ENCODE measurements around the gene CNGA4.
A peak's percentile ranks its signal among the peaks of the same experiment; 100 is the strongest.
"Not testable (repeated sequence)": the region's sequence is repeated elsewhere in the genome, so short reads cannot be mapped to it uniquely, and the experiment has no call there.

The CNGA4 gene

DNA sequence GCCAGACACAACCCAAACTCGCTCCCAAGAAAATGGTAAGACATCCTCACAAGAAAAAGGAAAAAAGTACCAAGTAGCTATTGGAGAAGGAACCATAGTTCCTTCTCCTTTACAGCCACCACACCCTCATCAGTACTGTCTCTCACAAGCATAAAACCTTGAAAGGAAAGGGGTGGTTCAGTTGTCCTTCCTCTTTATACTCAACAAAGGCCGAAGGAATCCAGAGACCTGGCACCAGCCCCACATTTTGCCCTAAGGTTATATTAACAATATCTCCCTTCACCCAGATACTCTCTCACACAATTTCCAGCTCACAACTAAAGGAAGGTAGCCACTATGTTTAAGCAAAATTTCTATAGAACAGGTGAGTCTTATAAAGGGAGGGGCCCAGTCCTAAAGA, 13.0 kb upstream of the CNGA4 start:
- DNase-seq: no peak

DNA sequence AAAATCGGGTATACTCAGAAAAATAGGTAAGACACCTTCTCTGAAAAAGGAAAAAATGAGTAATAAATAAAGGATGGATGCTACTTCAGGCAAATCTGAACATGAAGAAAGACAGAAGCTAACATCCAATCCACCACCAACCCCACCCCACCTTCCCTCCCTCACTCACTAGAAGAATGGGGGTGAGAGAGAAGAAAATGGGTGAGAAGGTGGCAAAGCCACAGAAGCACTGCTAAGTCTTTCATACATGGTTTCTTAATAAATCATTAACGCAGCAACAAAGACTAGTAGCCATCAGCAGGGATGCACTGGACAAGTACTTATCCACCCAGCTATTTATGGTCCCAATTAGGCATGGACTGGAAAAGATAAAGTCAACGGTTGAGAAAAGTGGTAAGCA, 10.4 kb upstream of the CNGA4 start:
- DNase-seq: no peak

DNA sequence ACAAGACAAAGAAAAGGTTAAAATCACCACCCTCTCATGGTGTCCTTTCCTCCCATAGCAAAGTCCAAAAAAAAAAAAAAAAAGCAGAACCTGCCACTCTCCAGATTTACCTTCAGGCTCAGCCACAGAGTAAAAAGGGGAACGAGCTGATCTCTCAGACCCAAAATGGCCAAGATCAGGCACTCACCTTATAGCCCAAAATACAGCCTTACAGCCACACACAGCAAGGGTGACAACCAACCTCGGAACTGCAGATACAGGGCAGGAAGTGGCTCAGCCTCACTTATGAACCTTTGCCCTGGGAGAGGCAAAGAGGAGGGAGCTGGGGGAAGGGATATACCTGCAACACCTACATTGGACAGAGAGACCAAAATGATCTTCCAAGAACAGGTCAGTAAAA, 9.0 kb upstream of the CNGA4 start:
- no peak for DNase-seq

DNA sequence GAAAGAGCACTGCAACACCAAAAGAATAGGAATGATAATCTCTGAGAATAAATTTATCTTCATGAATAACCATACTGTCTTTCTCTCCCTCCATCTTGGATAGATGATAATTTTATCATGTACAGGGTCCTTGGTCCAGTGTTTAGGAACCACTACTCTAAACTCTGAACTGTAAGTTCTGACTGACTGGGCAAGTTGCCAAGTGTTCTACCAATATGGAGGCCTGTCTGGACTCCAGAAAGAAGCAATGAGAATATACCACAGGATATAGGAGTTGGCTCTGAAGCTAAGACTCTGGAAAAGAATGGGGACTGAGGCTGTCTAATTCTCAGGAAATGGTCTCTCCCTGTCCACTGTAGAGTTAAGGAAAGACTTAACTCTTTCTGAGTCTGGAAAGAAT, 6.0 kb upstream of the CNGA4 start:
- DNase-seq: no peak

DNA sequence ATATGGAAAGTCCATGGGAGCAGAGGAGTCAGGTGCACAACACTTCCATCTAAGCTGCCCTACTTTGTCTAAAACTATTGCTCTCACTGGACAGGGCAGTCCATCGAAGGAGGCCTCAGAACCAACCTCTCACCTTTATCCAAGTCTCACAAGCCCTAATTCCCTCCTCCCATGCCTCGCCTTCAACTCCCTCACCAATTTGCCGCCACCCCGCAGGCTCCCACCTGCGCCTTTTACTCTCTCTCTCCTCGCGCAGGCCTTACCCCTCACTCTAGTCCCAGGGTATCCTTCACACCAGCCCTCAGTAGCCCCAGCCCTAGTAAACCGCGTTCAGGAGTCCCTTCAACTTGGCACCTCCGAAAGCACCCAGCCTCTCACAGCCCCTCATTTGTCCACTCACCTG, 4.9 kb upstream of the CNGA4 start:
- no peak for DNase-seq

DNA sequence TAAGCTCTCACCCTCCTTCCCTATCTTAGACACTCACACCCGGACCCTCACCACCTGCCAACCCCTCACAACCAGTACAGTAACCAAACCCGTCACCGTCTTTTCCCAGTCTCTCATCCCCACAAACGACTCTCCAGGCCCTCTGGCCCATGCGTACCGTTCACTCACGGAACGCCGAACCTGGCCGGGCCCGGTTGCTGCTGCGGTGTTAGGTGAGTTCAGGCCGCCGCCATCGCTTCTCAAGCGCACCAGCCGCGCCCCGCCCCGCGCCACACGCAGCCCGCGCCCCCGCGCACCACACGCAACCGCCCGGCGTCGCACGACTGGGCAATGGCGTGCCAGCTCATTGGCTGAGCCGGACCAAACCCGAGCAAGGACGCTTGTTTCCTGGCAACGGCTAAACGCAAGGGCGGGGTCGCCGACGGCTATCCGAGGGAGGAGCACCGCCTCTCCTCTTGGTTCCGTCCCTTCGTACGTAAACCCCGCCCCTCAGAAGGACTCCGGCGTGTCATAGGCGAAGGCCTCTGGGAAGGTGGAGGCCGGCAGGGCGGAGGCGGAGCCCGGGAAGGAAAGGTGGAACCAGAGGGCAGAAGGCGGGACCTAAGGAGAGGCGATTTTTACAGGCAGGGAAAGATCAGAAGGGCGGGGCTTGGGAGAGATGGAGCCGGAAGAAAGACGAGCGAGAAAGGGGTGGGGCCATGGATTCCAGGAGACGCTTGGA, 4.3 kb upstream of the CNGA4 start, which contains the start of gene FHIP1B:
FHIP1B (minus strand) TSS at position 250 of the 721 bp plus-strand sequence. CDS start 10,120 bp downstream, outside the sequence.
- peak; percentile 98 for DNase-seq

DNA sequence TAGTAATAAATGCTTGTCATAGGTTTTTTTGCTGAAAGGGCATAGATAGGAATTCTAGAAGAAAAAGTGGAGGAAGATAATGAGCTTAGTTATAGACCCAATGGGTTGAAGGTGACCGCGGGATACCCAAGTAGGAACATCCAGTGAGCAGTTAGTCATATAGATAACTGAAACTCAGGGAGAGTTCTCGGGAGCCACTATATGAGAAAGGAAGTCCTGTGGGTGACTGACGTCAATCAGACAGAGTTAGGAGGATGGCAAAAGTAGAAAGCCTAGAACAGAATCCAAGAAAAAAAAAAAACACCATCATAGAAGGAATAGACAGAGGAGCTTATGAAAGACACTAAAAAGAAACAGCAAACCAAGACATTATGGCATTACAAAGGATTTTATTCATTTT, 1.6 kb upstream of the CNGA4 start:
- no peak for DNase-seq

DNA sequence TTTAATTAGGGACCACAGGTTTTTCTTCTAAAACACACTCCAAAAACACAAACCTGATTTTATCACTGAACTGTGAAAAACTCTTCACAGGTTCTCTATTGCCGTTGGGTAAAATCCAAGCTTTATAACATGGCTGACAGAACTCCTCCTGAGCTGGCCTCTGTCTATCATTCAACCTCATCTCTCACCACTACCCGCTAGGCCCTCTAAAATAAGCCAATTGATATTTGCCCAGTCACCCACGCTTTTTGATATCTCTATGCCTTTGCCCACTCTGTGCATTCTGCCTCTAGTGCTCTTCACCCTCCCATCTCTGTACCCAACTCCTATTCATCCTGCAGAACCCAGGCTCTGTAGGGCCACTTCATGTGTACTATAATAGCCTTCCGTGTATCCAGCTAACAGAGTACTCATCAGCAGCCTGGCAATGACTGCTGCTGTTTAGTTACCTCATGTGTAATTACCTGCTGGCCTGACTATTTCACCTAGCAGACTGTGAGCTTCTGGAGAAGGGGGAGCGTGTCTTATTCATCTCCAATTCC, 1.1 kb upstream of the CNGA4 start:
- DNase-seq: no peak

DNA sequence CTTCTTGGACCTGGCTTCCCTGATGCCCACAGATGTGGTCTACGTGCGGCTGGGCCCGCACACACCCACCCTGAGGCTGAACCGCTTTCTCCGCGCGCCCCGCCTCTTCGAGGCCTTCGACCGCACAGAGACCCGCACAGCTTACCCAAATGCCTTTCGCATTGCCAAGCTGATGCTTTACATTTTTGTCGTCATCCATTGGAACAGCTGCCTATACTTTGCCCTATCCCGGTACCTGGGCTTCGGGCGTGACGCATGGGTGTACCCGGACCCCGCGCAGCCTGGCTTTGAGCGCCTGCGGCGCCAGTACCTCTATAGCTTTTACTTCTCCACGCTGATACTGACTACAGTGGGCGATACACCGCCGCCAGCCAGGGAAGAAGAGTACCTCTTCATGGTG, 1.2 kb downstream of the CNGA4 start:
- DNase-seq: no peak

DNA sequence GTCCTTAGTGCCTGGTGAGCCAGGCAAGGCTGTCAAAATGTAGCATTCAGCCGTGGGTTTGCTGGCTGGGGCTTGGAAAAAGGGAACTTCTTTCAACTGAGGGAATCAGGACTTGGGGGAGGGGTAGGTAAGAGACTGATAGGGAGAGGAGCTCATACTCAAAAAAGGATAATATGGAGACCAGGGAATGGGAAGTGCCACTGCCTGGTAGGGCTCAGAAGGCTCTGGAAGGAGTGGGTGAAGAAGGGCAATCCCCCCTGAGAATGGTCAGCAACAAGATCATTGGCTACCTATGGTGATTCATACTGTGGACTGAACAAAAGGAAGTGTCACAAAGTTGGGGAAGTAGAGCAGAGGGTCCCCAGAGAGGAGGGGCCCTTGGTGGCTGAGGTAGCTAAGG, 1.9 kb downstream of the CNGA4 start:
- no peak for DNase-seq

DNA sequence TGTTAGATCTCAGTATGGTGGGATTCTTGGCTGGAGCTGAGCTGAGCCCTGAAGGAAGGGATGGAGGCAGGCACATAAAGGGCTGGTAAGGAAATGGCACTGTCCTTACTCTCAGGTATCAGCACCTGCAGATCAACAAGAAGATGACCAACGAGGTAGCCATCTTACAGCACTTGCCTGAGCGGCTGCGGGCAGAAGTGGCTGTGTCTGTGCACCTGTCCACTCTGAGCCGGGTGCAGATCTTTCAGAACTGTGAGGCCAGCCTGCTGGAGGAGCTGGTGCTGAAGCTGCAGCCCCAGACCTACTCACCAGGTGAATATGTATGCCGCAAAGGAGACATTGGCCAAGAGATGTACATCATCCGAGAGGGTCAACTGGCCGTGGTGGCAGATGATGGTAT, 2.4 kb downstream of the CNGA4 start:
- DNase-seq: no peak

DNA sequence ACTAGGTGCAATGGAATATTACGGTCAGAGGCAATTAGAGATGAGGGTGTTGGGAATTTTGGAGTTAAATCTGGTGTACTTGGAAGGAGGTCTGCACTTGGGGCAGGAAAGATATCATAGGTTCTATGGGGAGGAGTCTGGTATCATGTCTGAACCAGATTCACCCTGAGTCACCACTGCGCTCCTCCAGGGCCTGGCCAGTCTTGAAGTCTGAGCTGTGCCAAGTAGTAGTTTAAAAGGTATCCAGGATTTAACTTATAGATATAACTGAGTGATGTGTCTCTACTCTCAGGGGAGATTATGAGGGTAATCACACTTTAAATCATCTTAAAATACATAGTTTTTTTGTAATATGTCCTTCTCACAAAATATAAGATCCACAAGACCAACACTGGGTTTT, 6.6 kb downstream of the CNGA4 start:
- DNase-seq: no peak

DNA sequence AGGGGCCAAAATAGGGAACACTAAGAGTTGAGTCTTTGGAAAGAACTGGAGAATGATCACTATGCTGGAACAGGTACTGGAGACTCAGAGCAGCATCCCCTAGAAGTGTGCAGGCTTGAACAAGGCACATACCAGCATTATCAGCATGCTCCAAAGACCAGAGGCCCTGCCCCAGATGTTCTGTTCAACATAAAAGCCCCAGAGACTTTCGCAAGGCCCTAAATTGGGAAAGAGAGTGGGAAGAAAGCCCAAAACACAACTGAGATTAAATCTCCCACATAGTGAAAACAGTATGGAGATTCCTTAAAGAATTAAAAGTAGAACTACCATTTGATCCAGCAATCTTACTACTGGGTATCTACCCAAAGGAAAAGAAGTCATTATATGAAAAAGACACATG, 9.4 kb downstream of the CNGA4 start:
- no peak for DNase-seq

DNA sequence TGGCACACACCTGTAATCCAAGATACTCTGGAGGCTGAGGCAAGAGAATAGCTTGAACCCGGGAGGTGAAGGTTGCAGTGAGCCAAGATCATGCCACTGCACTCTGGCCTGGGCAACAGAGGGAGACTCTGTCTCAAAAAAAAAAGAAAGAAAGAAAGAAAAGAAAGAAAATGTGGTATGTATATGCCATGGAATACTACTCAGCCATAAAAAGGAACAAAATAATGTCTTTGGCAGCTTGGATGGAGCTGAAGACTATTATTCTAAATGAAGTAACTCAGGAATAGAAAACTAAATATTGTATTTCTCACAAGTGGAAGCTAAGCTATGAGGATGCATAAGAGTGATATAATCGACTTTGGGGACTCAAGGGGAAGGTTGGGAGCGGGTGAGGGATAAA, 10.0 kb downstream of the CNGA4 start:
- DNase-seq: not testable (repeated sequence)

DNA sequence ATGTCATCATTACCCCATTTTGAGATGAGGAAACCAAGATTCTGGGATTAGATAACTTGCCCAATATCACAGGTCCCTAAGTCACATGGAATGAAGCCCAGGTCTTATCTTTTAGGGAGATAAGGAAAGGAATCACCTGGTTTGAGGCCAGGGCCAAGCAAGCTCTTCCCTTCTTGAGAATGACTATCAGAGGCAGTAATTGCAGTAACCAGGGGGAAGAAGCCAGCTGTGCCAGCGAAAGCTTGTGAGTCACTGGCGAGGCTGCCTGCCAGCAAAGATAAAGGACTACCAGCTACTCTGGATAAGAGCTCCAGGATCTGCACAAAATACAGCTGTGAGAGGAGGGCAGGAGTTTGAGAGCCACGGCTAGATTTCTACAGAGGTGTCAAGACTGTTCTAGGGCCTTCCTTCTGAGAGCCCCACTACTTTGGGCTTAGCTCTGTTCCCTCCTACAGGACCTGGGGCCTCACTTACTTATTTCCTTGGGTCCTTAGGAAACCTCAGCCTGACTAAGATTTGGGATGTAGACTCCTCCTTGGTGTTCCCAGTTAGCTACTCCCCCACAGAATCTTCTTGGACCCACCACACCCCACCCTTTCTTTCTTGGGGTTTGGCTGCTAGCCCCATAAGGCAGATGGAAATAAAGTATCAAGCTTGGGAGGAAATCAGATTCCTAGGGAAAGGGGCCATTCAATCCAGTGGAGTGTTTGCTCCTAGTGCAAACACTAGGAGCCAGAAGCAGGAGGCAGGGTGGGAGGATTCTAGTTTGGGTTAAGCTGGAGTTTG, 11.1 kb downstream of the CNGA4 start:
- no peak for DNase-seq

DNA sequence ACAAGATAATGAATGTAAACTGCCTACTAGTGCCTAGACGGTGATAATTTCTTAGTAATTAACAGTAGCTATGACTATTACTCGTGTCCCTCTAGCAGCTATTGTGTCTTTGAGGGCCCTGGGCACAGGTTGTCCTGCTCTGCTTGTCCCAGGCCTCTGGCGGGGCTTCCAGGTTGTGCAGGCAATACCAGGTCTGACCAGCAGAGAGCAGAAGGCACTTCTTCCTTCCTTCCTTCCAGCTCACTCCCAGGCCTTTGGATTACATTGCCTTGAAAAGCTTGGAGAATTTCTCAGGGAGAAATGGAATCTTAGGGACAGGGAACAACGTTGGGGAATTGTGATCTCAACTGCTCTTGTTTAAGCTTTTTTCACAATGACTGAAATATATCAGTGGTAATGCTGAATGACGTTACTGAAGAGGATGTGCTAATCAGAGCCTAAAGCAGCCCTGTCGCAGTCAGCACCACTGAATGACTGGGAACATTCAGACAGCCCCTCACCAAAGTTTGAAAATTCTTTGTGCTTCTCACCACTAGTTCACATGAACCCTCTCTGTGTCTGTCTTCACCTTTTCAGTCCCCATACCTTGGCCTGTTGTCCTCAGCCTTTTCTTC, 12.3 kb downstream of the CNGA4 start:
- DNase-seq: peak; percentile 47

DNA sequence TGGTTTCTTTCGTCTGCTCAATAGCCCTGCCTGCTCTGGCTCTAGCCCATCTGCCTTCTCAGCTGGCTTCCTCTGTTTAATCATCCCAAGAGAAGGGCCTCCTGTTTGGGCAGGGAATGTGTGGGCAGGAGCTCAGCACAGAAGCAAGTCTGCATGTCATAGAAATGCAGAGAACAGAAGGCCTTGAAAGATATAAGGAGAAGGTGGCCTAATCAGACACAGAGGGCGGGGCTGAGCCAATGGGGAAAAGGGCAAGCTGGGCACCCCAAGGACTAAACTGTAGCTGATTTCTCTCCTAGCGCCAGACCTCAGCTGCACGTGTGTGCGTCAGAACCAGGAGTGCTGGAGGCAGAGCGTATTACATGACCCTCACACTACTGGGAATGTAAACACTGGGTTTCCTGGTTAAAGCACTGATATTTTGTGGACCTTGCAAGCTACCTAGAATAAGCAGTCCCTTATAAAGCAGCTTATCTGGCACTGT, 13.1 kb downstream of the CNGA4 start:
- no peak for DNase-seq

DNA sequence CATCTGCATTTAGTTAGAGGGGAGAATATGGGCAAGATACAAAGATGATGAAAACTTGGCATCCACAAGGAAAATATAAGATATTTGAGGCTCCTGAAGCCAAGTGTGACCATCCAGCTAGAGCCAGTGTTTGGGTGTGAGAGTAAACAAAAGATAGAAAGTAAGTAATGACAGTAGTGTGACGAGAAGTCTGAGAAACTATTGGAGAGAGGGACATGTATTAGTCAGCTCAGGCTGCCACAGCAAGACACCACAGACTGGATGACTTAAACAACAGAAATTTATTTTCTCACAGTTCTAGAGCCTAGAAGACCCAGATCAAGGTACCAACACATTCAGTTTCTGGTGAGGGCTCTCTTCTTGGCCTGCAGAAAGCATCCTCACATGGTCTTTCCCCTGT, 14.3 kb downstream of the CNGA4 start:
- DNase-seq: no peak

DNA sequence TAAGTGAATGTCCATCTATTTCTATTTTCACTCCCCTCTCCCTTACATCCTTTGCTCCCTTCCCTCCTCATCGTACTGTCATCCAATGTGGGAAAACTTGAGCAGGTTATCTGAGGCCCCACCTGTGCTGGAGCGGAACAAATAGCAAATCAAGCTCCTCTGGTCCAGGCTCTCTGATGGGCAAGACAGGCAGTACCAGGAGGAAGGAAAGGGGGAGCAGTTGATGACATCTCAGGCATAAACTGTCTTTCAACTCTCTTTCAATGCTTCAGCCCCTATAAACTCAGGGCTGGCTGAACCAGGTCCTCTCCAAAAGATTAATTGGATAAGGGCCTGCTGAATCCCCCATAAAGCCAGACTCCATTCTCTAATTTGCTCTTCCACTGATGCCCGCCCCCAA, 19.3 kb downstream of the CNGA4 start:
- no peak for DNase-seq

DNA sequence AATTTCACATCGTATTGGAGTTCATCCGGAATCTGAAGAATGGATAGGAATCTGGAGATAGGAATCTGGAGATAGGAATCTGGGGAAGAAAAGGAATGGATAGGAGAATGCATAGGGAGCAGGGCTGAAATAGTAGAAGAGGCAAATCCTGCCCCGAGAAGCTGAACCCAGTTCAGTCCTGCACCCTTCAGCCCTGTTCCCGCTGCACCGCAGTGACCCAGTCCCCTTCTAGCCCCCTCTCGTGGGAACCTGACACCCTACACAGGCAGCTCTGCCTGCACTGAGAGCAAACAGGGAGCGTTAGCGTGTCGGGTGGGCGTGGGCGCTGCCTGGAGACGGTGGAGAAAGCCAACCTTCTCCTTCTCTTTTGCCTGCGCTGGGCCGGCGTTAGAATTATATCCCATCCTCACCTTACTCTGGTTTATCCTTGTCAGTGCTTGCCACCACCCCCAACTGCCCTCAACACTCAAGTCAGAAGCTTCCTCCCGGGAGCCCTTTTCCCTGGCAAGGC, 19.7 kb downstream of the CNGA4 start:
- no peak for DNase-seq

DNA sequence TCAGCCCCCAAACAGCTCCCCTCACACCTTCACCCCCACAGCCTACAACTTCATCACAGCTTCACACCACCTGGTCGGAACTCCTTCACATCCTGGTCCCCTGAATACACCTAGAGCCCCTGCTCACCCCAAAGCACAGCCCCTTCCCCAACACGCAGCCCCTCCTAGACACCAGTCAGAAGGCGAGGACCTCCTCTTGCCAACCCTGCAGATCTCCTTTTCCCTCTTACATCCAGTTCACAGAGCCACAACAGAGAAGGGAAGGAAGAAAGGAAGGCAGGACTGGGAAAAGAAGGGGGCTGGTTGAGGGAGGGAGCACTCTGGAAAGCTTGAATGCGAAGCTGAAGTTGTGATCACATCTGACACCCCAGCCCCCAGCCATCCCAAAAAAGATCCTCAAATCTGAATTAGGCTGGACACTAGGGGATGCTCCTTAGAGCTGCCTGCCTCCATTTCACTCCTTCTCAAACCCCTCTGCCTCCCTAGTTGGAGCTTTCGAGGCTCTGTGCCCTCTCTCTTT, 21.4 kb downstream of the CNGA4 start:
- no peak for DNase-seq

DNA sequence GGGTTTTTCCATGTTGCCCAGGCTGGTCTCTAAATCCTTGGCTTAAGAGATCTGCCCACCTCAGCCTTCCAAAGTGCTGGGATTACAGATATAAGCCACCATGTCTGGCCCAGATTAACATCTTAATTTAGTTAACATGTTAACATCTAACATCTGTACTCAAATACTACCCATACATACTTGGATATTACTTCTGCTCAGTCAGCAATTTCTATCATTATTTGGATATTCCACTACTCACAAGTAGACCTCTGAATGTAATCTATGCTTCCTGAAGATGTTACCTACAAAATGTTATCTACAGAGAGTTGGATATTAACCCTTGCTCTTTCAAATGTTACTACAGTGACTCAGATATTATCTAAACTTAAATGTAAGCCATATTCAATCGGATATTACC, 24.8 kb downstream of the CNGA4 start:
- no peak for DNase-seq

DNA sequence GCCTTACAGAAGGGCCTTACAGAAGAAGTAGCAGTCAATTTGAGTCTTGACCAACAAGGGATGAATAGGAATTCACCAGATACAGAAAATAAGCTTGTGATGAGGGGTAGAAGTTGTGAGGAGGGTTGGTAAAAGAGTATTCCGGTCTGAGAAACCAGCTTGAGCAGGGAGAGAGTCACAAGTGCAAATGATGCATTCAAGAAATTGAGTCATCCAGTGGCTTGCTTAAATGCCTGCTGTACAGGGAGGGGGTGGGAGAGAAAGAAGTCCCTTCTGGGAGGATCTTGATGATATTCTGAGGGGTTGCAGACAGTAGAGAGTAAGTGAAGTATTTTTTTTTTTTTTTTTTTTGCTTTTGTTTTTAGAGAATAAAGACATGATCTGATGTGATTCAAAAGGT, 29.9 kb downstream of the CNGA4 start:
- no peak for DNase-seq
